H1 (cell line): ENCODE measurements around the gene TBX21.

Source experiments
- POU5F1 ChIP-seq: IDR thresholded peaks from 2 replicates; pipeline ENCODE4 v1.6.1; 2011; ENCODE audit warnings: low read depth, mild to moderate bottlenecking, low read length, moderate library complexity
- TAF1 ChIP-seq: IDR thresholded peaks from 2 replicates; pipeline ENCODE4 v1.6.1; 2011; ENCODE audit warnings: mild to moderate bottlenecking, low read depth, low read length
- TF ChIP-seq, protein P1 (sequence below), 3 experiments: IDR thresholded peaks; 1 replicate in 2 of 3; 2 replicates in 1 of 3; pipeline versions ENCODE4 v1.5.1 to v1.6.1; 2011; ENCODE audit warnings: low read length in 3 of 3, mild to moderate bottlenecking in 3 of 3, inconsistent platforms in 2 of 3, low read depth in 1 of 3, moderate library complexity in 1 of 3; ENCODE audit not compliant: insufficient read depth in 1 of 3; ENCODE audit errors: control extremely low read depth in 1 of 3

DNA sequence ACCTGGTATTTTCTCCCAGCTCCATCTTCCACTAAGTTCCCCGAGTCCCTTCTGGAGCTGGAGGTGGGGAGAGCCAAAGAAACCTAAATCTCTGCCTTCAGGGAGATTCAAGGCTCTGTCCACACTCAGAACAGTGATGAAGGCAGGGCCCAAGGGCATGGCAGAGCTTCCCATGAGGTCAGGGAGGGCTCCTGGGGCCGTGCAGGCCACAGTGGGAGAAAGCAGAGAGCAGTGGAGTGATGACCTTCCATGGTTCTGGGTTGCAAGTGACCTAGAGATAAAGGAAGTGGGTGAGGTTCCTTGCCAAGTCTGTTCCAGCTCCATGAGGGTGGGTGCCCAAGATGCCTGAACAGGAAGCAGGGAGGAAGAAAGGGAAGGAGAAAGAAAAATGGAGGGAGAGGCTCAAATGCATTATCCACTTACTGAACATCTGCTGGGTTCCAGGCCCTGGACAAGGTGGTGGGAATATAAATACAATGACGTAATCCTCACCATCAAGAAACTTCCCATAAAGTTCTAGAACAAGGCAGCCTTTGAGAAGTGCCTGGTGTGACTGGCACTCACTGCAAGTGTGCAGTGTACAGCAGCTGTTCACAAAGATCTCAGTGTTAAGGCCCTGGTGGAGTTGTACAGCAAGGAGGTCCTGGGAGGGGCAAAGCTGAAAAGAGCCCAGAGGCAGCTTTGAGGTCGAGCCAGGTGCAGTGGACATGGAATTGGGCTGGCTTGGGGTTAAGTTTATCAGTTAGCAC, 25.8 kb upstream of the TBX21 start:
- TF ChIP-seq POU5F1: no peak
- TF ChIP-seq TAF1: no peak
- TF ChIP-seq, protein P1, sequence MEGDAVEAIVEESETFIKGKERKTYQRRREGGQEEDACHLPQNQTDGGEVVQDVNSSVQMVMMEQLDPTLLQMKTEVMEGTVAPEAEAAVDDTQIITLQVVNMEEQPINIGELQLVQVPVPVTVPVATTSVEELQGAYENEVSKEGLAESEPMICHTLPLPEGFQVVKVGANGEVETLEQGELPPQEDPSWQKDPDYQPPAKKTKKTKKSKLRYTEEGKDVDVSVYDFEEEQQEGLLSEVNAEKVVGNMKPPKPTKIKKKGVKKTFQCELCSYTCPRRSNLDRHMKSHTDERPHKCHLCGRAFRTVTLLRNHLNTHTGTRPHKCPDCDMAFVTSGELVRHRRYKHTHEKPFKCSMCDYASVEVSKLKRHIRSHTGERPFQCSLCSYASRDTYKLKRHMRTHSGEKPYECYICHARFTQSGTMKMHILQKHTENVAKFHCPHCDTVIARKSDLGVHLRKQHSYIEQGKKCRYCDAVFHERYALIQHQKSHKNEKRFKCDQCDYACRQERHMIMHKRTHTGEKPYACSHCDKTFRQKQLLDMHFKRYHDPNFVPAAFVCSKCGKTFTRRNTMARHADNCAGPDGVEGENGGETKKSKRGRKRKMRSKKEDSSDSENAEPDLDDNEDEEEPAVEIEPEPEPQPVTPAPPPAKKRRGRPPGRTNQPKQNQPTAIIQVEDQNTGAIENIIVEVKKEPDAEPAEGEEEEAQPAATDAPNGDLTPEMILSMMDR (IDR thresholded peaks at IDR 0.05; ENCODE audit: control extremely low read depth in 1 of 3, insufficient read depth in 1 of 3, low read depth in 1 of 3, low read length in 3 of 3): no peak
